NT2/D1 (cell line): Measurements from ENCODE around the gene CACNA2D3.

Source experiments
- SUZ12 ChIP-seq: IDR thresholded peaks from 2 replicates; pipeline ENCODE4 v1.6.1; 2011; ENCODE audit not compliant: insufficient read length, insufficient read depth; ENCODE audit errors: extremely low read depth
- ZNF274 ChIP-seq: IDR thresholded peaks from 2 replicates; pipeline ENCODE4 v1.6.1; 2011; ENCODE audit warnings: mild to moderate bottlenecking, low read depth, low read length

DNA sequence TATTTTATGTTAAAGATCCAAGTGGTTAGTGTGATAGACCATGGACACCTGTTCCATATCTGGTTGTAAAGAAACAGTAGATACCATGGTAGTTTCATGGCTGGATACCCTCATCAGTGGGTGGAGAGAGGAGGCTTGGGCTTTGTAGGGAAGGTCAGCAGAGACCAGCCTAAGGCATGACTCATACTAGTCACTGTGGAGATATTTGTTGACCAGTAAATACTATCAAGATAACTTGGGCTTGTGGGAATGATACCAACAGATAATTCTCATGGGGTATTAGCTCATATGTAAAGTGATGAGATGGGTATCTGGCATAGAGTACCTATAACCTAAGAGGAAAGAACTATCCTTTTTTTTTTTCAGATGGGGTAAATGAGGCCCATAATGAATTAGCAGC, 354.5 kb downstream of the CACNA2D3 start:
- TF ChIP-seq ZNF274 (no peak), SUZ12 (no peak)
